ENCODE data around the gene KIF3B. TPM values are rescaled to one million over a fixed set of nuclear protein-coding genes. Genes with fewer than 3 reads are reported as not detected.
"Not testable (repeated sequence)": the region's sequence is repeated elsewhere in the genome, so short reads cannot be mapped to it uniquely, and the experiment has no call there.

The KIF3B gene
- total RNA-seq, 2 experiments from 2014 or later, result 27.4 to 27.6 TPM

DNA sequence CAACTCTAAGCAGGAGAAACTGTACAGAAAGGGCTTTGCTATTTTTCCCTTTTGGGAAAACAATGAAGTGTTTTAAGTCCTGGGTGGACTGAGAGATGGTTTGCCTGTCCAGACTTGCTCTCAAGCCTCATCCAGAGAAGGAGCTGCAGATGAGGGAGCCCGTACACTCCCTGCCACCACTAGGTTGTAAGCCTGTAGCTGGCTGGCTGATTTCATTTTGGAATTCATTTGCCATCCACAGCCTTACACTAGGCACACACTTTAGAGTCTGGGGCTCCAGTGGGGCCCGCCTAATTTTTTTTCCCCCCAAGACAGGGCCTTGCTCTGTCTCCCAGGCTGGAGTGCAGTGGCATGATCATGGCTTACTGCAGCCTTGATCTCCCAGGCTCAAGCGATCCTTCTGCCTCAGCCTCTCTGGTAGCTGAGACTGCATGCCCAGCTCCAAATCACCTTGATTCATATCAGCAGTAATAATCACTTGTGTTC, 41.4 kb upstream of the KIF3B start:
- DNase-seq, result no peak
- Mint-ChIP-seq H3K9me3 (no peaks in the 10 kb centered on the region), H3K4me1 (ENCODE audit: low read depth) (peaks cover 52% of the 10 kb centered on the region), H3K4me3 (no peak overlapping the region), H3K27me3 (ENCODE audit: low read depth) (no peaks in the 10 kb centered on the region), H3K27ac (no peak overlapping the region), H3K36me3 (ENCODE audit: low read depth) (peaks cover 44% of the 10 kb centered on the region)
- intact Hi-C loops (cut with micrococcal nuclease), result no loop called here
- CTCF ChIA-PET, result no interaction called here

DNA sequence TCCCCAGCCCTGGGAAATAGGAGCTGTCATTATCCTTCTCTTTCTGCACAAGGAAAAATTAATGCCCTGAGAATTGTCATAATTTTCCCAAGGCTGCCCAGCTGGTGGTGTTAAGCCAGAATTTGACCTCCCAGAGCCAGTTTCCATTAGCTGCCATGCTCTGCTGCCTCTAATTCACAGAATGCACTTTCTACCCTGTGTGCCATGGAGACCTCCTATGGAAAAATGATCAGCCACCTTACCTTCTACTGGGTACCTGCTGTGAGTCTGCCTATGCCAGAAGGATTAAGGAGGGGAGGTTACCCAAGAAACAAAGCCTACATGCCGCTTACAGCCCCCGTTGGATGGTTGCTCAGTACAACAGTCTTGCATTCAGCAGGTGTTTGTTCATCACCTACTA, 40.6 kb upstream of the KIF3B start:
- Mint-ChIP-seq H3K4me1 (ENCODE audit: low read depth) (peaks cover 45% of the 10 kb centered on the region), H3K27ac (peak overlapping the region; percentile 37), H3K4me3 (no peak overlapping the region), H3K27me3 (ENCODE audit: low read depth) (no peaks in the 10 kb centered on the region), H3K9me3 (no peaks in the 10 kb centered on the region), H3K36me3 (ENCODE audit: low read depth) (peaks cover 38% of the 10 kb centered on the region)
- DNase-seq, result no peak
- CTCF ChIA-PET, result interaction anchor here (0.9 kb wide), 1 partner anchor 128 kb away, joined by 3 read pairs; no protein-coding TSS in a partner anchor
- intact Hi-C loops (cut with micrococcal nuclease), result no loop called here

DNA sequence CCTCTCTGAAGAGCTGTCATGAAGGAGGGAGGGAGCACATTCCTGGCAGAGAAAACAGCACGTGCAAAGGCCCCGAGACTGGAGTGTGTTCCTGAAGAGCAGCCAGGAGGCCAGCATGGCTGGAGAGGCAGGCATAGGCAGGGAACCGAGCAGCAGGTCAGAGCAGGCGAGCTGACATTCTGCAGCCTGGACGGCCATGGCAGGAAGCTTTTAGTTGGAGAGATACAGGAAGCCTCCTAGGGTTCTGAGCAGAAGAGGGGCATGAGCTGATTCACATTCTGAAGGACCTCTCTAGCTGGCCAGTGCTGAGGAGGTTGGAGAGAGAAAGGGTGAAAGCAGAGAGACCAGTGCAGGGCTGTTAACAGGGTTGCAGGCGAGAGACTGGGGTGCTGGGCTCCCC, 40.0 kb upstream of the KIF3B start:
- CTCF ChIA-PET, result interaction anchor here (0.9 kb wide), 1 partner anchor 127 kb away, joined by 3 read pairs; no protein-coding TSS in a partner anchor
- intact Hi-C loops (cut with micrococcal nuclease), result no loop called here
- H3K9me3 Mint-ChIP-seq, result no peaks in the 10 kb centered on the region

DNA sequence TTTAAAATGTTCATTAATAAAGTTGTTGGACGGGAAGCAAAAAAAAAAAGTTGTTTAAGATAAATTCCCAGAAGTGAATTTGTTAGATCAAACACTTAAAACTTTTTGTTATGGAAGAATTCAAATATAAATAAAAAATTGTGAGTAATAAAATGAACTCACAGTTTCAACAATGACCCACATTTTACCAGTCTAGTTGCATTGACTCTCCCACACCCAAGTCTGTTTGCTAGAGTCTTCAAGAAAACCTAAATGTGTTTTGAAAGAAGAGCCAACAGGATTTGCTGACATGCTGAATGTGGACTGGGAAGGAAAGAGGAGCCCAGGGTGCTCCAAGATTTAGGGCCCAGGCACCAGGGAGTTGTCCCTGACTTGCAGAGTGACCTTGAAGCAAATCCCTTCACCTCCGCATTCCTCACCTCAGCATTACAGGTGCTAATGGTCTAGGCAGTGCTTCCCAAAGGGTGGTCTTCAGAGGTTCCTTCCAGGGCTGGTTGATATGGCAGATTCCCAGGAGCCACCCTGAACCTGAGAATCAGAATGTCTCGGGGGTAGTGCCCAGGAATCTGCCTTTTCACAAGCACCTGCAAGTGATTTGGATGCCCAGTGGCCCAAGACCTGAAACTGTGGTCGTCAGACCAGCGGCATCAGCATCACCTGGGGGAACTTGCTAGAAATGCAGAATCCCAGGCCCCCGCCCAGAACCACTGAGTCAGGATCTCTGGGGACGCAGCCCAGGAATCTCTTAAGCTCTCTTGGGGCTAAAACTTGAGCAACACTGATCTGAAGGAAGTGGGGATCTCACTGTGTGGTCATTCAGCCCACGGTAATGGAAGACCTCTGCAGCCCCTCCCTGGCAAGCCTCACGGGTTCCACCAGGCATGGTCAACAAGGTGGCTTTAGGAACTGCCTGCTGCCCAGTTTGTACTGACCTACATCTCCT, 38.7 kb upstream of the KIF3B start:
- CTCF ChIA-PET, result interaction anchor here (0.7 kb wide), 1 partner anchor 42 kb away, joined by 3 read pairs; no protein-coding TSS in a partner anchor
- Mint-ChIP-seq H3K27me3 (ENCODE audit: low read depth) (no peaks in the 10 kb centered on the region), H3K4me1 (ENCODE audit: low read depth) (peaks cover 26% of the 10 kb centered on the region), H3K27ac (peak overlapping the region; percentile 59), H3K9me3 (no peaks in the 10 kb centered on the region), H3K36me3 (ENCODE audit: low read depth) (peaks cover 22% of the 10 kb centered on the region), H3K4me3 (no peak overlapping the region)
- DNase-seq, result no peak
- intact Hi-C loops (cut with micrococcal nuclease), result no loop called here

More for the DNA sequence above, 40.0 kb upstream of the KIF3B start:
- Mint-ChIP-seq H3K36me3 (ENCODE audit: low read depth) (peaks cover 35% of the 10 kb centered on the region), H3K27me3 (ENCODE audit: low read depth) (no peaks in the 10 kb centered on the region), H3K27ac (peak overlapping the region; percentile 19), H3K4me1 (ENCODE audit: low read depth) (peaks cover 39% of the 10 kb centered on the region), H3K4me3 (no peak overlapping the region)
- no peak for DNase-seq

DNA sequence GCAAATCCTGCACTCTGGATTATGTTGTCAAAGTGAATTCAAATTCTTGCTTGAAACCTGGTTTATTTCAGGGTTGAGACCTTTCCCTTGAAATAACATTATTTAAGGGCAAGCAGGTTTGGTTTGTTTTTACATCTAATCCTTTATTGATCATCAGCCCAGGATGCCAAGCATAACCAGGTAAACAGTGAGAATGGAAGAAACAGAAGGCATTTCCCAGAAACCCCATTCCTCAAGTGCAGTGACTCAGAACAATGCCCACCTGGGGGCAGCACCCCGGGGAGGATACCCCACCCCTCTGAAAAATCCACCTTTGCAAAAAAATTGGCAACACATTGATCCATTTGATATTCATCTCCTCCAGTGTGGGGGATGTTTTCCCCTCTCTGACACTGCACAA, 37.2 kb upstream of the KIF3B start:
- intact Hi-C loops (cut with micrococcal nuclease), result no loop called here
- H3K27me3 Mint-ChIP-seq (ENCODE audit: low read depth), result no peaks in the 10 kb centered on the region
- CTCF ChIA-PET, result interaction anchor here (0.6 to 1.3 kb wide), 3 partner anchors 13 to 233 kb away, joined by 3 to 4 read pairs (median 3); no protein-coding TSS in a partner anchor
- H3K27ac Mint-ChIP-seq, result peak overlapping the region; percentile 82
- peaks cover 12% of the 10 kb centered on the region for H3K36me3 Mint-ChIP-seq (ENCODE audit: low read depth)
- no peaks in the 10 kb centered on the region for H3K9me3 Mint-ChIP-seq
- DNase-seq, result peak; percentile 37
- H3K4me1 Mint-ChIP-seq (ENCODE audit: low read depth), result peaks cover 22% of the 10 kb centered on the region
- H3K4me3 Mint-ChIP-seq, result peak overlapping the region; percentile 29

DNA sequence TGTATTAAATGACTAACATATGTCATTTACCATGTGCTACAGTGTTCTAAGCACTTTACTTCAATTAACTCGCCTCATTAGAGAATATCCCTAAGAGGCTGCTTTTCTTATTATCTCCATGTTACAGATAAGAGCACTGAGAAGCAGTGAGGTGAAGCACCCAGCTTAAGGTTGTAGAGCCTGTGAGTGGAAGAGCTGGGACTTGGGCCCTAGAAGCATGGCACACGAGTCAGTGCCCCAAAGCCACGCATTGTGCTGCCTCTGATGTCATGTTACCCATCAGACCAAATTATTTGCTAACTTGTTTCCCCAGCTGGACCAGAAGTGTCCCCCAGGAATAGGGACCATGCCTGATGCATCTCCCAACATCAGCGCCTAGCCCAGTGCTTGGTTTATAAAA, 35.6 kb upstream of the KIF3B start:
- no peak for DNase-seq
- intact Hi-C loops (cut with micrococcal nuclease), result no loop called here
- H3K4me3 Mint-ChIP-seq, result no peak overlapping the region
- CTCF ChIA-PET, result no interaction called here
- H3K36me3 Mint-ChIP-seq (ENCODE audit: low read depth), result peaks cover 1% of the 10 kb centered on the region
- H3K27ac Mint-ChIP-seq, result no peak overlapping the region
- H3K9me3 Mint-ChIP-seq, result no peaks in the 10 kb centered on the region
- no peaks in the 10 kb centered on the region for H3K27me3 Mint-ChIP-seq (ENCODE audit: low read depth)
- H3K4me1 Mint-ChIP-seq (ENCODE audit: low read depth), result peaks cover 26% of the 10 kb centered on the region

DNA sequence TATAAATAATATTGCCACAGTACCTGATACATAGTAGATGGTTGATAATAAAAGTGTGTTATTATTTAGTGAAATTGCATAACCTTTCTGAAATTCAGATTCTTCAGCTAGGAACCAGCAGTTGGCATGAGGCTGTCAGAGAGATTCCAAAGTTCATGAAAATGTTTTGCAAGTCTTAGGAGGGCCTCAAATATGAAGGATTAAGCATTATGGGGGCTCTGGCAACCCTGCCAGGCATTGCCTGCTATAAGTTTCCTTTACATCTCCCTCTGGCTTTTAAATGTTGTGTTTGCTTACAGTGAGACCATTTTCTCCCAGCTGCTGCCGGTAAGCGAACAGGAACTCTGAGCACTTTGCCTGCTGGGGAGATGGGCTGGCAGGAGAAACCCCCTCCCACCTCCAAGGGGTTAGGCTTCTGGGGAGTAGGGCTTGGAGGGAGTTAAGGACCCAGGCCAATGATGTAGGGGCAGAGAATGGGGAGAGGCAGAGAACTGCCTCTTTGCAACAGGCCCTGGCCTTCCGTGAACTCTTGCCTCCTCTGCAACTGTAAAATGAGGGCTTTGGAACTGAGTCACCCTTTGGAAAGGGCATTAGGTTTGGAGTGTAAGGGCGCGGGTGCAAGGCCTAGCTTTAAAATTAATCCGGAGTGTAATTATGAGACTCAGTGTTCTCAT, 33.2 kb upstream of the KIF3B start:
- CTCF ChIA-PET, result no interaction called here
- H3K4me1 Mint-ChIP-seq (ENCODE audit: low read depth), result peaks cover 32% of the 10 kb centered on the region
- no peaks in the 10 kb centered on the region for H3K27me3 Mint-ChIP-seq (ENCODE audit: low read depth)
- intact Hi-C loops (cut with micrococcal nuclease), result no loop called here
- DNase-seq, result no peak
- H3K4me3 Mint-ChIP-seq, result no peak overlapping the region
- H3K27ac Mint-ChIP-seq, result no peak overlapping the region
- no peaks in the 10 kb centered on the region for H3K9me3 Mint-ChIP-seq
- peaks cover 1% of the 10 kb centered on the region for H3K36me3 Mint-ChIP-seq (ENCODE audit: low read depth)

DNA sequence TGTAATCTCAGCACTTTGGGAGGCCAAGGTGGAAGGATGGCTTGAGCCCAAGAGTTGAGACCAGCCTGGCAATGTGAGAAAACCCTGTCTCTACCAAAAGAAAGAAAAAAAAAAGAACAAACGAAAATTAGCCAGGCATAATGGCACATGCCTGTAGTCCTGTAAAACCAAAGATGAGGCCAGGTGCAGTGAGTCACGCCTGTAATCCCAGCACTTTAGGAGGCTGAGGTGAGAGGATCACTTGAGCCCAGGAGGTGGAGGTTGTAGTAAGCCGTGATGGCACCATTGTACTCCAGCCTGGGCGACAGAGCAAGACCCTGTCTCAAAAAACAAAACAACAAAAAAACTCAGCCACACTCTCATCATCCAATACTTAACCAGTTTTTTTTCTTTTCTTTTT, 32.5 kb upstream of the KIF3B start:
- Mint-ChIP-seq H3K9me3 (no peaks in the 10 kb centered on the region), H3K4me1 (ENCODE audit: low read depth) (peaks cover 34% of the 10 kb centered on the region), H3K36me3 (ENCODE audit: low read depth) (peaks cover 1% of the 10 kb centered on the region), H3K27me3 (ENCODE audit: low read depth) (no peaks in the 10 kb centered on the region), H3K4me3 (no peak overlapping the region), H3K27ac (no peak overlapping the region)
- intact Hi-C loops (cut with micrococcal nuclease), result no loop called here
- no peak for DNase-seq
- CTCF ChIA-PET, result no interaction called here

DNA sequence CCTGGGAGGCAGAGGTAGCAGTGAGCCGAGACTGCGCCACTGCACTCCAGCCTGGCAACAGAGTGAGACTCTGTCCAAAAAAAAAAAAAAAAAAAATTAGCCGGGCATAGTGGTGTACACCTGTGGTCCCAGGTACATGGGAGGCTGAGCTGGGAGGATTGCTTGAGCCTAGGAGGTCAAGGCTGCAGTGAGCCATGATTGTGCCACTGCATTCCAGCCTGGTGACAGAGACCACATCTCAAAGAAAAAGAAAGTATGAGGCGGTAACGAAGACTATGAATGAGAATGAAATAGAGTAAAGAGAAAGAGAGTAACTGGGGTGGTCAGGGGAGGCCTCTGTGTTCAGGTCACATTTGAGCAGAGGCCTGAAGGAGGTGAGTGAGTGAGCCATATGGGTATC, 31.2 kb upstream of the KIF3B start:
- intact Hi-C loops (cut with micrococcal nuclease); H3K27me3 Mint-ChIP-seq (ENCODE audit: low read depth); H3K4me3 Mint-ChIP-seq; CTCF ChIA-PET; H3K9me3 Mint-ChIP-seq; H3K36me3 Mint-ChIP-seq (ENCODE audit: low read depth); DNase-seq: not testable (repeated sequence)
- peak overlapping the region; percentile 54 for H3K27ac Mint-ChIP-seq
- peaks cover 30% of the 10 kb centered on the region for H3K4me1 Mint-ChIP-seq (ENCODE audit: low read depth)

DNA sequence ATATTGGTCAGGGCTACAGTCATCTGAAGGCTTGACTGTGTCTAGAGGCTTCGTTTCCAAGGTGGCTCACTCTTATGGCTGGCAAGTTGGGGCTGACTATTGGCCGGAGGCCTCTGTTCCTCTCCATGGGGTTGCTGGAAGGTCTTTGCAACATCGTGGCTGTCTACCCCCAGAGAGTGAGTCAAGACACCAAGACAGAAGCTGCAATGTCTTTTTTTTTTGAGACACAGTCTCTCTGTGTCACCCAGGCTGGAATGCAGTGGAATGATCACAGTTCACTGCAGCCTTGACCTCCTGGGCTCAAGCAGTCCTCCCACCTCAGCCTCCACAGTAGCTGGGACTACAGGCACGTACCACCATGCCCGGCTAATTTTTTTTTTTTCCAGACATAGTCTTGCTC, 29.4 kb upstream of the KIF3B start:
- DNase-seq, result no peak
- Mint-ChIP-seq H3K9me3 (no peaks in the 10 kb centered on the region), H3K27ac (peak overlapping the region; percentile 75), H3K4me1 (ENCODE audit: low read depth) (peaks cover 47% of the 10 kb centered on the region), H3K36me3 (ENCODE audit: low read depth) (peaks cover 3% of the 10 kb centered on the region), H3K4me3 (no peak overlapping the region), H3K27me3 (ENCODE audit: low read depth) (no peaks in the 10 kb centered on the region)
- intact Hi-C loops (cut with micrococcal nuclease), result no loop called here
- CTCF ChIA-PET, result interaction anchor here (0.7 kb wide), 1 partner anchor 16 kb away, joined by 3 read pairs; no protein-coding TSS in a partner anchor

DNA sequence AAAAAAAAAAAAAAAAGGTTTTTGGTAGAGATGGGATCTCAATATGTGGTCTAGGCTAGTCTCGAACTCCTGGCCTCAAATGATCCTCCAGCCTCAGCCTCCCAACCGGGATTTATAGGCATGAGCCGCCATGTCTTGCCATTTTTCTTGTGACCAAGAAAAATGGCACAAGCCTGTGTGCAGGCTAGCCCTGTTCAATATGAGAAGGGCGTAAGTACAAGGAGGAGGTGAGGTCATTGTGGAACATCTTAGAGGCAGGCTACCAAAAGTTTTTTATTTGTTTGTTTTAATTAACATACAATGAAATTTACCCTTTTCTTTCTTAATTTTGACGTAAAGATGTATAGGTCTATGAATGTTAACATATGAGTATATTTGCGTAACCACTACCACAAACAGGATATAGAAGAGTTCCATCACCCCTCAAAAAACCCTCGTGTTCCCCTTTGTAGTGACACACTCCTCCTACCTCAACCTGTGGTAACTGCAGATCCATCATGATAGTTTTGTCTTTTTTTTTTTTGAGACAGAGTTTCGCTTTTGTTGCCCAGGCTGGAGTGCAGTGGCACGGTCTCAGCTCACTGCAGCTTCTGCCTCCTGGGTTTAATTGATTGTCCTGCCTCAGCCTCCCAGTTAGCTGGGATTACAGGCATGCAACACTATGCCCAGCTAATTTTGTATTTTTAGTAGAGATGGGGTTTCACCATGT, 28.3 kb upstream of the KIF3B start:
- intact Hi-C loops (cut with micrococcal nuclease), result loop anchor here (1.0 kb wide), 3 partner anchors 28 to 106 kb away; partner anchors contain the start of gene KIF3B
- CTCF ChIA-PET, result no interaction called here

DNA sequence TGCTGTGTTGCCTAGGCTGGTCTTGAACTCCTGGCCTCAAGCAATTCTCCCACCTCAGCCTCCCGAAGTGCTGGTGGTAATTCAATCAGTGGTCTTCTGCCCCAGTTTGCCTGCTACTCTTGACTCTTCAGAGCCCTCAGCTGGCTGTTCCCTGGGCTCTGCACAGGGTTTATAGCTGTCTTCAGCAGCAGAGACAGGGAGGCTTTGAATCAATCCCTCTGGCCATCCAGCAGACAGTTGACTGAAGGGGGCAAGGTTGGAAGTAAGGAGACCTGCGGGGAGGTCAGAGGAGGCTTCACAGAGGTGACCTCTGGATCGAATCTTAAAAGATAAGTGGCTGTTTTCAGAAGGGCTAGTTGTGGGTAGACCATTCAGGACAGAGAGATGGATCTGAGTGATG, 26.0 kb upstream of the KIF3B start:
- peak overlapping the region; percentile 64 for H3K4me3 Mint-ChIP-seq
- intact Hi-C loops (cut with micrococcal nuclease), result loop anchor here (10.0 kb wide), 1 partner anchor 713 kb away; no protein-coding TSS in a partner anchor
- DNase-seq, result peak; percentile 20
- peaks cover 3% of the 10 kb centered on the region for H3K36me3 Mint-ChIP-seq (ENCODE audit: low read depth)
- no peaks in the 10 kb centered on the region for H3K27me3 Mint-ChIP-seq (ENCODE audit: low read depth)
- CTCF ChIA-PET, result interaction anchor here (0.9 to 1.7 kb wide), 3 partner anchors 19 to 34 kb away, joined by 4 to 5 read pairs (median 5); no protein-coding TSS in a partner anchor
- H3K9me3 Mint-ChIP-seq, result no peaks in the 10 kb centered on the region
- H3K4me1 Mint-ChIP-seq (ENCODE audit: low read depth), result peaks cover 67% of the 10 kb centered on the region
- H3K27ac Mint-ChIP-seq, result peak overlapping the region; percentile 97

More for the DNA sequence above, 28.3 kb upstream of the KIF3B start:
- H3K27me3 Mint-ChIP-seq (ENCODE audit: low read depth), result no peaks in the 10 kb centered on the region
- peaks cover 54% of the 10 kb centered on the region for H3K4me1 Mint-ChIP-seq (ENCODE audit: low read depth)
- H3K27ac Mint-ChIP-seq, result peak overlapping the region; percentile 96
- peak overlapping the region; percentile 45 for H3K4me3 Mint-ChIP-seq
- no peaks in the 10 kb centered on the region for H3K9me3 Mint-ChIP-seq
- DNase-seq, result peak; percentile 61
- H3K36me3 Mint-ChIP-seq (ENCODE audit: low read depth), result peaks cover 3% of the 10 kb centered on the region
